Lower leg skin (tissue), 3 donors: Measurements from ENCODE around the gene IPO13.

ENCODE experiments used
- CTCF ChIP-seq, 3 donors: fragments of 450-650 bp; IDR thresholded peaks; one replicate each; pipeline ENCODE4 v1.5.1; 2016; ENCODE audit warnings: antibody characterized with exemption in 3 of 3, mild to moderate bottlenecking in 3 of 3, moderate library complexity in 2 of 3
- POLR2A ChIP-seq, 2 donors: fragments of 450-650 bp; IDR thresholded peaks; one replicate each; pipeline ENCODE4 v1.6.1; 2016 to 2017; ENCODE audit warnings: antibody characterized with exemption in 2 of 2, mild to moderate bottlenecking in 1 of 2, moderate library complexity in 1 of 2

- no peak for TF ChIP-seq CTCF (IDR thresholded peaks at IDR 0.05)
- TF ChIP-seq POLR2A (IDR thresholded peaks at IDR 0.05), result no peak
These were observed 55.9 kb downstream of the IPO13 start for GRCh38 chr1:44002606-44003157.
